Measurements from ENCODE around the gene ICAM1. TPM values are rescaled to one million over a fixed set of nuclear protein-coding genes. Genes with fewer than 3 reads are reported as not detected.

ICAM1 gene
- polyA plus RNA-seq, 3 donors, result 21.6 to 118 (median 40.8) TPM

DNA sequence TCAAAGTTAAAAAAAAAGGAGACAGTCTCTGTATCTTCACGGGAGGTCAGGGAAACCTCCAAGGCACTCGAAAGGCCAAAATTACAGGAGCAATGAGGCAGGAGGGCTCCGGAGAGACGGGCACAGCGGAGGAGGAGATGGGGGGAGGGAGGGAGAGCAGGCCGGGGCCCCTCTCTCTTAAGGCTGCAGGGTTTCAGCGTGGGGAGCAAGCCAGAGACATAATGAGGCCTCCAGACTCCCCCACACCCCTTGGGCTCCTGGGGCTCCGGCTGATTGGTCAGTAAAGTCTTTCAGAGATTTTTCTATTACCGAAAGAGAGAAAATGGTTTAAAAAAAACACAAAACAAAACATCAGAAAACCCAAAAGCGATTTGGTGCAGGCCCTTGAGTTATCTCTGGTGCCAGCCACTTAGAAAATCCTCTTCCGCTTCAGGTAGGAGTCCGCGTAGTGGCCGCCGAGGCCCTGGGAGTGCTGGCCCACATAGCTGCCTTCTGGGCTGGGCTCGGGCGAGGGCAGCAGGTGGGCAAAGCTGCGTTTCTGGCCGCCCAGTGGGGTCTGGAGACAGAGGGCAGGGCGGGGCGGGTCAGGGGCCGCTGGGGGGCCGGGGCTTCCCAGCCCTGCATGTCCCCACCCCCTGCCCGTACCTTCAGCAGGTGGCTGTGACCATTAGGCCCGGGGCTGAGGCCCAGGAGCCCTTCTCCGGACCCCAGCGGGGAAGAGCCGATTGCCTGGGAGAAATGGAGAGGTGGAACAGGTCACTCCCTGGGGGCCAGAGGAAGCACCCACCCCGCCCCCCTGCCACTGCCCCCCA is 46.3 kb downstream of the ICAM1 start:
- 93% methylated on average over 24 of the region's 29 CpGs for WGBS (ENCODE audit: insufficient coverage)
- intact Hi-C loops (cut with micrococcal nuclease), result no loop called here
- no peak overlapping the region for H3K4me3 Mint-ChIP-seq

DNA sequence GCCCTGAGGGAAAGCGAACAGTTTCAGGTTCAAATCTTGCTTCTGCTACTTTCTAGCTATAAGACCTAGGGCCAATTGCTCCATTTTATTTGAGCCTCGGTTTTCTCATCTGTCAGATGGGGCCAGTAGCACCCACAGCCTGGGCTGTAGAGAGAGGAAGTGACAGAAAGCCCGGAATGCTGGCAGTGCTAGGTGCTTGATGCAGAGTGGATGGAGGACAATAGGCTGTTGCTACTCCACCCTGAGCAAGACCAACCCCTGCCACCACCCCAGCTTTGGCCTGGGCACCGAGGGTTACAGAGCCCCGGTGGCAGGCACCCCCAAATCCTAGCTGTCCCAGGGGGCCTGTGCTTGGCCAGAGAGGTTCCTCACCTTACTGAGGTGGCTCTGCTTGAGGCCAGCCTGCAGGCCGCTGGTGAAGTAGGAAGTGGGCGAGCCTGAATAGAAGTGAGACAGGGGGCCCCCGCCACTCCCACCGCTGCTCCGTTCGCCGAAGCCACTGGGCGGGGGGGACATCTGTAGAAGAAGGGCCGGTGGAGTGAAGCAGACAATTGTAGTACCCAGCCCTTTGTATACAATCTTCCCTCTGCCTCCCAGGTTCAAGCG is 47.0 kb downstream of the ICAM1 start:
- Mint-ChIP-seq H3K4me1 (peaks cover 11% of the 10 kb centered on the region), H3K4me3 (no peak overlapping the region), H3K36me3 (peaks cover 36 to 63% of the 10 kb centered on the region in 2 donors), H3K27ac (peak overlapping the region in 1 of 7 donors; percentile 40), H3K9me3 (peaks cover 0 to 1% (median 0%) of the 10 kb centered on the region in 7 donors), H3K27me3 (ENCODE audit: low read depth in 3 of 3) (peaks cover 2 to 5% (median 3%) of the 10 kb centered on the region in 3 donors)
- Histone ChIP-seq H3K4me2 (replicated peaks; ENCODE audit: extremely low read depth, low read length, poor library complexity, severe bottlenecking) (no peak overlapping the region), H3K36me3 (replicated peaks in 1 of 2; ENCODE audit: control insufficient read depth in 1 of 2, insufficient read depth in 2 of 2, low read length in 2 of 2) (peaks cover 60 to 67% of the 10 kb centered on the region in 2 donors), H3K27me3 (ENCODE audit: control insufficient read depth in 2 of 2, insufficient read depth in 2 of 2, low read length in 2 of 2) (no peaks in the 10 kb centered on the region), H2AFZ (ENCODE audit: insufficient read depth, low read depth, low read length, poor library complexity, severe bottlenecking) (no peak overlapping the region), H3K79me2 (ENCODE audit: insufficient read depth, low read length) (no peaks in the 10 kb centered on the region), H4K20me1 (ENCODE audit: insufficient read depth, low read length) (peaks cover 14% of the 10 kb centered on the region), H3K27ac (ENCODE audit: low read depth in 1 of 2, low read length in 2 of 2) (no peak overlapping the region), H3K4me3 (replicated peaks in 1 of 3; ENCODE audit: low read depth in 2 of 3, low read length in 3 of 3) (no peak overlapping the region), H3K4me1 (ENCODE audit: control insufficient read depth in 1 of 2, insufficient read depth in 2 of 2, low read length in 2 of 2) (peaks cover 7 to 15% of the 10 kb centered on the region in 2 donors), H3K9me3 (replicated peaks in 1 of 2; ENCODE audit: control insufficient read depth in 1 of 2, insufficient read depth in 1 of 2, low read length in 2 of 2) (no peaks in the 10 kb centered on the region), H3K9ac (ENCODE audit: insufficient read depth, low read length, poor library complexity, severe bottlenecking) (no peak overlapping the region)
- intact Hi-C loops (cut with micrococcal nuclease), result no loop called here
- no peak for DNase-seq
- WGBS (ENCODE audit: insufficient coverage), result 83% methylated on average over 10 of the region's 15 CpGs
- TF ChIP-seq, protein P1, sequence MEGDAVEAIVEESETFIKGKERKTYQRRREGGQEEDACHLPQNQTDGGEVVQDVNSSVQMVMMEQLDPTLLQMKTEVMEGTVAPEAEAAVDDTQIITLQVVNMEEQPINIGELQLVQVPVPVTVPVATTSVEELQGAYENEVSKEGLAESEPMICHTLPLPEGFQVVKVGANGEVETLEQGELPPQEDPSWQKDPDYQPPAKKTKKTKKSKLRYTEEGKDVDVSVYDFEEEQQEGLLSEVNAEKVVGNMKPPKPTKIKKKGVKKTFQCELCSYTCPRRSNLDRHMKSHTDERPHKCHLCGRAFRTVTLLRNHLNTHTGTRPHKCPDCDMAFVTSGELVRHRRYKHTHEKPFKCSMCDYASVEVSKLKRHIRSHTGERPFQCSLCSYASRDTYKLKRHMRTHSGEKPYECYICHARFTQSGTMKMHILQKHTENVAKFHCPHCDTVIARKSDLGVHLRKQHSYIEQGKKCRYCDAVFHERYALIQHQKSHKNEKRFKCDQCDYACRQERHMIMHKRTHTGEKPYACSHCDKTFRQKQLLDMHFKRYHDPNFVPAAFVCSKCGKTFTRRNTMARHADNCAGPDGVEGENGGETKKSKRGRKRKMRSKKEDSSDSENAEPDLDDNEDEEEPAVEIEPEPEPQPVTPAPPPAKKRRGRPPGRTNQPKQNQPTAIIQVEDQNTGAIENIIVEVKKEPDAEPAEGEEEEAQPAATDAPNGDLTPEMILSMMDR (IDR thresholded peaks at IDR 0.05), result no peak

More for the DNA sequence above, 46.3 kb downstream of the ICAM1 start:
- Histone ChIP-seq H2AFZ (ENCODE audit: insufficient read depth, low read depth, low read length, poor library complexity, severe bottlenecking) (no peak overlapping the region), H3K79me2 (ENCODE audit: insufficient read depth, low read length) (no peaks in the 10 kb centered on the region), H4K20me1 (ENCODE audit: insufficient read depth, low read length) (peaks cover 10% of the 10 kb centered on the region), H3K27me3 (ENCODE audit: control insufficient read depth in 2 of 2, insufficient read depth in 2 of 2, low read length in 2 of 2) (no peaks in the 10 kb centered on the region), H3K36me3 (replicated peaks in 1 of 2; ENCODE audit: control insufficient read depth in 1 of 2, insufficient read depth in 2 of 2, low read length in 2 of 2) (peaks cover 53 to 60% of the 10 kb centered on the region in 2 donors), H3K4me2 (replicated peaks; ENCODE audit: extremely low read depth, low read length, poor library complexity, severe bottlenecking) (no peak overlapping the region), H3K9ac (ENCODE audit: insufficient read depth, low read length, poor library complexity, severe bottlenecking) (no peak overlapping the region), H3K4me3 (replicated peaks in 1 of 3; ENCODE audit: low read depth in 2 of 3, low read length in 3 of 3) (no peak overlapping the region), H3K27ac (ENCODE audit: low read depth in 1 of 2, low read length in 2 of 2) (no peak overlapping the region), H3K9me3 (replicated peaks in 1 of 2; ENCODE audit: control insufficient read depth in 1 of 2, insufficient read depth in 1 of 2, low read length in 2 of 2) (no peaks in the 10 kb centered on the region), H3K4me1 (ENCODE audit: control insufficient read depth in 1 of 2, insufficient read depth in 2 of 2, low read length in 2 of 2) (peaks cover 7 to 15% of the 10 kb centered on the region in 2 donors)
- no peak for DNase-seq
- TF ChIP-seq, protein P1 (IDR thresholded peaks at IDR 0.05), result no peak
- peak overlapping the region in 4 of 7 donors; percentile 40 to 62 (median 42) for H3K27ac Mint-ChIP-seq
- H3K27me3 Mint-ChIP-seq (ENCODE audit: low read depth in 3 of 3), result peaks cover 2 to 5% (median 5%) of the 10 kb centered on the region in 3 donors
- peaks cover 0 to 1% (median 0%) of the 10 kb centered on the region in 7 donors for H3K9me3 Mint-ChIP-seq
- peaks cover 33 to 56% of the 10 kb centered on the region in 2 donors for H3K36me3 Mint-ChIP-seq
- peaks cover 11% of the 10 kb centered on the region for H3K4me1 Mint-ChIP-seq

Data from CD14-positive monocyte (primary cell).